Body of pancreas (tissue), 4 donors: Measurements from ENCODE around the gene SAG. TPM values are rescaled to one million over a fixed set of nuclear protein-coding genes. Genes with fewer than 3 reads are reported as not detected.

Experiments used
- ATAC-seq: fragments of 150-250 bp; one replicate; pipeline ENCODE4 v1.9.1; 2016
- DNase-seq, 4 donors: peaks; one replicate each; pipeline ENCODE4 v3.0.0-alpha.2; 2019
- H3K27ac ChIP-seq, 4 donors: fragments of 200-600 bp; sonication (generic); 1 replicate in 3 of 4; 2 replicates in 1 of 4; pipeline versions ENCODE4 v1.5.1 to v1.6.1; 2016 to 2019; ENCODE audit warnings: mild to moderate bottlenecking in 1 of 4, mixed read lengths in 1 of 4, moderate library complexity in 1 of 4
- H3K27me3 ChIP-seq, 2 donors: fragments of 200-600 bp; sonication (generic); one replicate each; pipeline ENCODE4 v1.6.0; 2016; ENCODE audit warnings: mild to moderate bottlenecking in 1 of 2
- H3K36me3 ChIP-seq, 2 donors: fragments of 200-600 bp; sonication (generic); replicated peaks in 1 of 2; 2 replicates each; pipeline ENCODE4 v1.5.1; 2016; ENCODE audit warnings: low read depth in 2 of 2; ENCODE audit not compliant: insufficient read depth in 1 of 2
- H3K4me1 ChIP-seq: fragments of 200-600 bp; sonication (generic); one replicate; pipeline ENCODE4 v1.6.0; 2016
- H3K4me3 ChIP-seq, 2 donors: fragments of 200-600 bp; sonication (generic); 1 replicate in 1 of 2; 2 replicates in 1 of 2; pipeline ENCODE4 v1.5.1; 2016 to 2019
- H3K9me3 ChIP-seq, 3 donors: fragments of 200-600 bp; sonication (generic); 1 replicate in 2 of 3; 2 replicates in 1 of 3; pipeline ENCODE4 v1.5.1; 2016
- CTCF ChIP-seq, 7 experiments: fragments of 450-650 bp in 4 of 7; fragments of 200-600 bp in 3 of 7; sonication (generic) in 3 of 7; IDR thresholded peaks; one replicate each; pipeline ENCODE4 v1.5.1; 2016 to 2019; ENCODE audit warnings: antibody characterized with exemption in 7 of 7
- POLR2A ChIP-seq, 3 donors: fragments of 450-650 bp; IDR thresholded peaks; one replicate each; pipeline ENCODE4 v1.6.1; 2016; ENCODE audit warnings: antibody characterized with exemption in 3 of 3, mild to moderate bottlenecking in 2 of 3
- WGBS, 2 donors: methylation state at CpG; one replicate each; pipeline ENCODE4 v1.1.5; 2017; 5-methylcytosine and 5-hydroxymethylcytosine counted together
- intact Hi-C: fragments of 100-400 bp; cut with DNase I; formaldehyde crosslinking; loops from one replicate; pipeline ENCODE4 v1.15.1; 2023
- total RNA-seq, 2 donors: library from RNA; depleted of rRNA; stranded (reverse); fragments of >200 nt; gene quantifications; one replicate each; pipeline ENCODE4 v1.1.0, GENCODE V29; 2016

The SAG gene
- total RNA-seq, 2 donors from 2014 or later = not detected

GRCh38 chr2:233368756-233369155 lies 61.1 kb downstream of the SAG start:
- Histone ChIP-seq H3K36me3 (no peaks in the 10 kb centered on the region), H3K9me3 (no peaks in the 10 kb centered on the region), H3K27me3 (no peaks in the 10 kb centered on the region), H3K27ac (no peak overlapping the region), H3K4me1 (no peaks in the 10 kb centered on the region), H3K4me3 (no peak overlapping the region)
- no peak for DNase-seq
- no peak for TF ChIP-seq POLR2A (IDR thresholded peaks at IDR 0.05)
- no peak for TF ChIP-seq CTCF (IDR thresholded peaks at IDR 0.05)
- WGBS, 2 donors = 68 to 95% methylated on average over 5 of the region's 5 CpGs
- intact Hi-C loops = no loop called here
- ATAC-seq = no peak

- Histone ChIP-seq H3K36me3 (no peaks in the 10 kb centered on the region), H3K27me3 (no peaks in the 10 kb centered on the region), H3K4me1 (no peaks in the 10 kb centered on the region), H3K27ac (no peak overlapping the region), H3K9me3 (no peaks in the 10 kb centered on the region), H3K4me3 (no peak overlapping the region)
- intact Hi-C loops = no loop called here
- TF ChIP-seq CTCF (IDR thresholded peaks at IDR 0.05) = no peak
- no peak for TF ChIP-seq POLR2A (IDR thresholded peaks at IDR 0.05)
- ATAC-seq = no peak
- no peak for DNase-seq
- WGBS, 2 donors = 85 to 86% methylated on average over 8 of the region's 8 CpGs
Measured at GRCh38 chr2:233369462-233369861, 61.8 kb downstream of the SAG start.

GRCh38 chr2:233369897-233370685 lies 62.5 kb downstream of the SAG start:
- Histone ChIP-seq H3K27me3 (no peaks in the 10 kb centered on the region), H3K27ac (no peak overlapping the region), H3K4me1 (no peaks in the 10 kb centered on the region), H3K36me3 (no peaks in the 10 kb centered on the region), H3K9me3 (no peaks in the 10 kb centered on the region), H3K4me3 (no peak overlapping the region)
- WGBS, 2 donors = 85 to 87% methylated on average over 9 of the region's 9 CpGs
- intact Hi-C loops = no loop called here
- no peak for ATAC-seq
- TF ChIP-seq CTCF (IDR thresholded peaks at IDR 0.05) (no peak), POLR2A (IDR thresholded peaks at IDR 0.05) (no peak)
- no peak for DNase-seq

GRCh38 chr2:233371641-233372040 lies 64.0 kb downstream of the SAG start:
- DNase-seq (no peak), ATAC-seq (no peak)
- no peak overlapping the region for H3K27ac ChIP-seq
- 79 to 82% methylated on average over 2 of the region's 2 CpGs for WGBS, 2 donors
- H3K9me3 ChIP-seq = no peaks in the 10 kb centered on the region
- H3K36me3 ChIP-seq = no peaks in the 10 kb centered on the region
- no peak overlapping the region for H3K4me3 ChIP-seq
- TF ChIP-seq CTCF (IDR thresholded peaks at IDR 0.05) (no peak), POLR2A (IDR thresholded peaks at IDR 0.05) (no peak)
- intact Hi-C loops = no loop called here
- no peaks in the 10 kb centered on the region for H3K4me1 ChIP-seq
- no peaks in the 10 kb centered on the region for H3K27me3 ChIP-seq

GRCh38 chr2:233372855-233373254 lies 65.2 kb downstream of the SAG start:
- Histone ChIP-seq H3K9me3 (no peaks in the 10 kb centered on the region), H3K4me3 (no peak overlapping the region), H3K36me3 (no peaks in the 10 kb centered on the region), H3K27ac (no peak overlapping the region), H3K4me1 (no peaks in the 10 kb centered on the region), H3K27me3 (no peaks in the 10 kb centered on the region)
- intact Hi-C loops = no loop called here
- ATAC-seq = no peak
- TF ChIP-seq CTCF (IDR thresholded peaks at IDR 0.05) (no peak), POLR2A (IDR thresholded peaks at IDR 0.05) (no peak)
- DNase-seq = no peak
- 88 to 90% methylated on average over 8 of the region's 8 CpGs for WGBS, 2 donors
